Ascending aorta (tissue), 2 donors: ENCODE results near the gene TJAP1. TPM values are rescaled to one million over a fixed set of nuclear protein-coding genes. Genes with fewer than 3 reads are reported as not detected.

Source experiments
- DNase-seq, 2 donors: peaks; one replicate each; pipeline ENCODE4 v3.0.0-alpha.2; 2019; ENCODE audit warnings: low spot score in 2 of 2
- H3K27ac ChIP-seq, 2 donors: fragments of 200-600 bp; sonication (generic); one replicate each; pipeline ENCODE4 v1.5.1; 2016 to 2017; ENCODE audit warnings: mild to moderate bottlenecking in 1 of 2
- H3K27me3 ChIP-seq: fragments of 200-600 bp; sonication (generic); one replicate; pipeline ENCODE4 v1.5.1; 2017
- H3K36me3 ChIP-seq, 2 donors: fragments of 200-600 bp; sonication (generic); one replicate each; pipeline ENCODE4 v1.5.1; 2016
- H3K4me1 ChIP-seq, 2 donors: fragments of 200-600 bp; sonication (generic); one replicate each; pipeline ENCODE4 v1.5.1; 2016 to 2017; ENCODE audit warnings: mild to moderate bottlenecking in 1 of 2
- H3K4me3 ChIP-seq, 2 donors: fragments of 200-600 bp; sonication (generic); one replicate each; pipeline ENCODE4 v1.5.1; 2016 to 2017; ENCODE audit warnings: mild to moderate bottlenecking in 1 of 2
- H3K9me3 ChIP-seq, 2 donors: fragments of 200-600 bp; sonication (generic); one replicate each; pipeline ENCODE4 v1.5.1; 2016
- intact Hi-C: fragments of 100-400 bp; cut with DNase I; formaldehyde crosslinking; loops from one replicate; pipeline ENCODE4 v1.15.1; 2023
- total RNA-seq: library from RNA; depleted of rRNA; stranded (reverse); fragments of >200 nt; gene quantifications from one replicate; pipeline ENCODE4 v1.1.0, GENCODE V29; 2016
- TF ChIP-seq, protein P1 (sequence below), 3 experiments: fragments of 200-600 bp in 2 of 3; fragments of 450-650 bp in 1 of 3; sonication (generic) in 2 of 3; IDR thresholded peaks; one replicate each; pipeline ENCODE4 v1.5.1; 2016 to 2019; ENCODE audit warnings: antibody characterized with exemption in 3 of 3, mild to moderate bottlenecking in 1 of 3, moderate library complexity in 1 of 3

TJAP1 gene
- total RNA-seq, 1 donor from 2014 or later, result 71.6 TPM

DNA sequence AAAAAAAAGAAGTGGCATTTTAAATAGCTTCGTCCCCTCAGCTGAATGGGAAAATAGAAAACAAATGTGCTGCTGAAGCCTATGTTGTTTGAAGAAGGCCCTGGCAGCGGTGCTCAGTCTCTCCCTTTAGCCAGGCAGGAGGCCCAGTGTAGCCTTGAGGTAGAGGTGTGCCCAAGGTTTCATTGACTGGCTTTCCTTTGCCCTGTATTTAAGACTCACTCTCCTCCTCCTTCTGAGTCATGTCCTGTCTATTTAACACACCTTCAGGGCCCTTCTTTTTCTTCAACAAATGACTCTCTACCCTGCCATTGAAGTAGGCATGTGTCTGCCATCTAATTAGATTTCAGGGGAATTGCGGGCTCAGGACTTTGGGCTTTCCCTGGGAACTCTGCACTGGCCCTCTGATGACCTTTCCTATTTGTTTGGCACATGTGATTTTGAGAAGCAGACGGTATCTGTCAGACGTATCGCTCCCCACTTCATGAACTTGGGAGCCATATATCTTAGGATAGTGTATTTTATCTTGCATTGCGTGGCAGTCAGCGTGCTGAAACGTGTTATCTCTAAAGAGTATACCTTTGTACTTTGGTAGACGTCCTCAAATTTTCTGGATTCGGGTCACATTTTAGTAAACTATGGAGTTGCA is 4.3 kb downstream of the TJAP1 start:
- intact Hi-C loops, result no loop called here
- TF ChIP-seq, protein P1, sequence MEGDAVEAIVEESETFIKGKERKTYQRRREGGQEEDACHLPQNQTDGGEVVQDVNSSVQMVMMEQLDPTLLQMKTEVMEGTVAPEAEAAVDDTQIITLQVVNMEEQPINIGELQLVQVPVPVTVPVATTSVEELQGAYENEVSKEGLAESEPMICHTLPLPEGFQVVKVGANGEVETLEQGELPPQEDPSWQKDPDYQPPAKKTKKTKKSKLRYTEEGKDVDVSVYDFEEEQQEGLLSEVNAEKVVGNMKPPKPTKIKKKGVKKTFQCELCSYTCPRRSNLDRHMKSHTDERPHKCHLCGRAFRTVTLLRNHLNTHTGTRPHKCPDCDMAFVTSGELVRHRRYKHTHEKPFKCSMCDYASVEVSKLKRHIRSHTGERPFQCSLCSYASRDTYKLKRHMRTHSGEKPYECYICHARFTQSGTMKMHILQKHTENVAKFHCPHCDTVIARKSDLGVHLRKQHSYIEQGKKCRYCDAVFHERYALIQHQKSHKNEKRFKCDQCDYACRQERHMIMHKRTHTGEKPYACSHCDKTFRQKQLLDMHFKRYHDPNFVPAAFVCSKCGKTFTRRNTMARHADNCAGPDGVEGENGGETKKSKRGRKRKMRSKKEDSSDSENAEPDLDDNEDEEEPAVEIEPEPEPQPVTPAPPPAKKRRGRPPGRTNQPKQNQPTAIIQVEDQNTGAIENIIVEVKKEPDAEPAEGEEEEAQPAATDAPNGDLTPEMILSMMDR (IDR thresholded peaks at IDR 0.05), result no peak

DNA sequence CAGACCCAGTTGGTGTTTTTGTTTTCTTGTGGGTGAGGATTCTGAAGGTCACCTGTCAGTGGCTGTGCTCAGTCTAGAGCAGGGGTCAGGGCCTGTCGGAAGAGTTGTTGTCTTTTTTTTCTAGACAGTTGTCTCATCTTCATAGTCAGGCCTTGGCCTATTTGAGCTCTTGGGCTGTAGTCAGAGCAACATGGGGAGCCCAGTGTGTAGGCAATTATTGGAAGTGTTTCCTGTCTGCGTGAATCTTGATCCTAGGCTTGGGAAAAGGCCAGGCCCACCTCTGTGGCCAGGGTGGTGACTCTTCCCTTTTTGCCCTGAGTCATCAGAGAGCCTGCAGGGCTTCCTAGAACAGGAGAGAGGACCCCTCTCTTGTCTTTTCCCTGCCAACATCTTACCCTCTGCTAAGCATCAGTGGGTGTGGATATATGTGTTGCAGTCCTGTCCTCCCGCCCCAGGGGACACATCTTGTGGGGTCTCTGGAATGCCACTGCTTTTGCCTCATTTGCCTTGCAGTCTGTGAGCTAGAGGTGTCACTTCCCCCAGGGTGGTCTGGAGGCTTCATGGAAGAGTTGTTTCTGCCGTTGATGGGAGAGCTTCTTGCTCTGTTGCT is 11.4 kb downstream of the TJAP1 start:
- no peaks in the 10 kb centered on the region for H3K9me3 ChIP-seq
- H3K4me1 ChIP-seq, result peaks cover 0 to 11% of the 10 kb centered on the region in 2 donors
- no peak overlapping the region for H3K27ac ChIP-seq
- no peaks in the 10 kb centered on the region for H3K27me3 ChIP-seq
- H3K36me3 ChIP-seq, result peaks cover 0 to 3% of the 10 kb centered on the region in 2 donors
- intact Hi-C loops, result no loop called here
- H3K4me3 ChIP-seq, result no peak overlapping the region
- TF ChIP-seq, protein P1 (IDR thresholded peaks at IDR 0.05), result no peak
- no peak for DNase-seq

More for the DNA sequence above, 4.3 kb downstream of the TJAP1 start:
- no peak for DNase-seq
- no peaks in the 10 kb centered on the region for H3K27me3 ChIP-seq
- H3K36me3 ChIP-seq, result peaks cover 0 to 3% of the 10 kb centered on the region in 2 donors
- no peak overlapping the region for H3K27ac ChIP-seq
- peaks cover 10 to 11% of the 10 kb centered on the region in 2 donors for H3K4me1 ChIP-seq
- H3K4me3 ChIP-seq, result no peak overlapping the region
- no peaks in the 10 kb centered on the region for H3K9me3 ChIP-seq

GRCh38 chr6:43489277-43490072 is 12.1 kb downstream of the TJAP1 start:
- Histone ChIP-seq H3K4me3 (no peak overlapping the region), H3K9me3 (no peaks in the 10 kb centered on the region), H3K36me3 (peaks cover 0 to 3% of the 10 kb centered on the region in 2 donors), H3K27me3 (no peaks in the 10 kb centered on the region), H3K27ac (no peak overlapping the region), H3K4me1 (peaks cover 0 to 11% of the 10 kb centered on the region in 2 donors)
- intact Hi-C loops, result no loop called here
- TF ChIP-seq, protein P1 (IDR thresholded peaks at IDR 0.05), result no peak
- DNase-seq, result no peak

DNA sequence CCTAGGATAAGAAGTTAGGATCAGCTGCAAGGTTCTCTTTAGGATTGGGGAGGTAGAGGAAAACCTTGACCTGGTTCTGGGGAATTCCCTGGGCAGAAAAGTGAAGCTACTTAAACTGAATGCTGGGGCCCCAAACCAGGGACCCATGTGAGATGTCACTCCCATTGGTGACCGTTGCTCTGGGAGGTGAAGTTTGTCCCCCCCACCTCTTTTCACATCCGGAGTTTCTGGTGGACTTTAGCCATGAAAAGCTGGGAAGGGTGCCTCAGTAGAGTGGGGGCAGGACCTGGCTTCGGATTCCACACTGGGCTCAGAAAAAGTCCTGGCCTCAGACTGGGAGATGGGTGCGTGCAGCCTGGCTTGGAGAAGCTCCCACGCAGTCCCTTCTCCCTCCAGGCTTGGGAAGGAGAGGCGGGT is 13.2 kb downstream of the TJAP1 start:
- Histone ChIP-seq H3K36me3 (peaks cover 0 to 3% of the 10 kb centered on the region in 2 donors), H3K4me1 (peaks cover 0 to 11% of the 10 kb centered on the region in 2 donors), H3K9me3 (no peaks in the 10 kb centered on the region), H3K27me3 (no peaks in the 10 kb centered on the region), H3K4me3 (no peak overlapping the region), H3K27ac (no peak overlapping the region)
- TF ChIP-seq, protein P1 (IDR thresholded peaks at IDR 0.05), result no peak
- intact Hi-C loops, result no loop called here
- no peak for DNase-seq

GRCh38 chr6:43491750-43492661 is 14.6 kb downstream of the TJAP1 start:
- peak in 1 of 2 donors; percentile 77 for DNase-seq
- intact Hi-C loops, result no loop called here
- Histone ChIP-seq H3K4me1 (peaks cover 7 to 24% of the 10 kb centered on the region in 2 donors), H3K9me3 (no peaks in the 10 kb centered on the region), H3K36me3 (no peaks in the 10 kb centered on the region), H3K4me3 (no peak overlapping the region), H3K27me3 (no peaks in the 10 kb centered on the region), H3K27ac (peak overlapping the region in 1 of 2 donors; percentile 20)
- TF ChIP-seq, protein P1 (IDR thresholded peaks at IDR 0.05), result no peak
